H1 (cell line): Measurements from ENCODE around the gene MCC. TPM values are rescaled to one million over a fixed set of nuclear protein-coding genes. Genes with fewer than 3 reads are reported as not detected.

Experiments
- CTCF ChIA-PET: fragments of 300-600 bp; sonication (Branson Sonifier 250); formaldehyde crosslinking; loops from one replicate; lab custom pipeline; 2021; ENCODE audit not compliant: partially characterized antibody; lab: Charles Lee
- POLR2A ChIA-PET: fragments of 300-600 bp; sonication (Branson Sonifier 250); formaldehyde crosslinking; loops from one replicate; lab custom pipeline; 2021; ENCODE audit warnings: inconsistent platforms; ENCODE audit not compliant: partially characterized antibody; lab: Charles Lee
- DNase-seq, 2 experiments: peaks; one replicate each; pipeline versions ENCODE4 v3.0.0 to v3.0.0-alpha.2; 2010 to 2022; ENCODE audit warnings: low spot score in 2 of 2, low read depth in 1 of 2, mixed read lengths in 1 of 2
- FAIRE-seq: peaks from 2 replicates; lab custom pipeline; 2011; peaks lifted over from hg19 to GRCh38; lab: Jason Lieb, UNC
- H2AFZ ChIP-seq: 2 replicates; pipeline ENCODE4 v1.8.1; 2012; ENCODE audit warnings: low read length, inconsistent platforms
- H2AK5ac ChIP-seq: 2 replicates; pipeline ENCODE4 v1.6.1; 2013; ENCODE audit warnings: low read depth, low read length
- H2BK120ac ChIP-seq: replicated peaks from 2 replicates; pipeline ENCODE3; 2013; ENCODE audit warnings: low read depth, low read length, inconsistent platforms
- H2BK12ac ChIP-seq: 2 replicates; pipeline ENCODE4 v1.6.1; 2013; ENCODE audit warnings: low read depth, low read length
- H2BK15ac ChIP-seq: 2 replicates; pipeline ENCODE4 v1.6.1; 2013; ENCODE audit warnings: low read length
- H2BK20ac ChIP-seq: 2 replicates; pipeline ENCODE4 v1.6.1; 2013; ENCODE audit warnings: low read length
- H2BK5ac ChIP-seq: 2 replicates; pipeline ENCODE4 v1.6.1; 2013; ENCODE audit warnings: low read depth, low read length
- H3K14ac ChIP-seq: 2 replicates; pipeline ENCODE4 v1.6.1; 2013; ENCODE audit warnings: inconsistent platforms; ENCODE audit not compliant: insufficient read length
- H3K18ac ChIP-seq: 2 replicates; pipeline ENCODE4 v1.6.1; 2013; ENCODE audit warnings: low read length; ENCODE audit errors: extremely low read depth
- H3K23ac ChIP-seq: 2 replicates; pipeline ENCODE4 v1.6.1; 2013; ENCODE audit warnings: inconsistent platforms; ENCODE audit not compliant: insufficient read length
- H3K23me2 ChIP-seq: 2 replicates; pipeline ENCODE4 v1.6.1; 2013; ENCODE audit warnings: low read depth, low read length
- H3K27ac ChIP-seq: 2 replicates; pipeline ENCODE4 v1.6.1; 2011; ENCODE audit warnings: low read depth, low read length, inconsistent platforms
- H3K27me3 ChIP-seq, 4 experiments: replicated peaks in 1 of 4; 1 replicate in 1 of 4; 2 replicates in 3 of 4; pipeline versions ENCODE4 v1.6.1 to v1.8.1; 2011 to 2013; ENCODE audit warnings: low read length in 3 of 4, mild to moderate bottlenecking in 3 of 4, inconsistent platforms in 2 of 4, mixed read lengths in 2 of 4, moderate library complexity in 1 of 4; ENCODE audit not compliant: control insufficient read depth in 3 of 4, insufficient read depth in 3 of 4; ENCODE audit errors: extremely low read depth in 1 of 4
- H3K36me3 ChIP-seq, 4 experiments: 2 replicates each; pipeline versions ENCODE4 v1.6.1 to v1.8.1; 2011 to 2013; ENCODE audit warnings: mild to moderate bottlenecking in 4 of 4, low read length in 3 of 4, moderate library complexity in 2 of 4, control low read depth in 1 of 4, inconsistent platforms in 1 of 4; ENCODE audit not compliant: insufficient read depth in 4 of 4, control insufficient read depth in 2 of 4
- H3K4ac ChIP-seq: replicated peaks from 2 replicates; pipeline ENCODE3; 2013; ENCODE audit warnings: low read length, low read depth, mixed read lengths, inconsistent platforms; ENCODE audit not compliant: insufficient read length
- H3K4me1 ChIP-seq, 4 experiments: replicated peaks in 1 of 4; 1 replicate in 1 of 4; 2 replicates in 3 of 4; pipeline versions ENCODE4 v1.6.1 to v1.8.1; 2011 to 2013; ENCODE audit warnings: low read length in 3 of 4, inconsistent platforms in 2 of 4, mixed read lengths in 1 of 4; ENCODE audit not compliant: insufficient read depth in 4 of 4, control insufficient read depth in 3 of 4
- H3K4me2 ChIP-seq, 2 experiments: 2 replicates each; pipeline versions ENCODE4 v1.6.1 to v1.8.1; 2011 to 2013; ENCODE audit warnings: low read depth in 2 of 2, low read length in 2 of 2, control low read depth in 1 of 2, inconsistent platforms in 1 of 2, mild to moderate bottlenecking in 1 of 2; ENCODE audit not compliant: insufficient read depth in 1 of 2
- H3K4me3 ChIP-seq, 4 experiments: fragments of 200-600, 300-600 bp in 1 of 4; sonication (generic), shearing (Covaris generic), sonication (Bioruptor Twin) in 1 of 4; 2 replicates each; pipeline versions ENCODE4 v1.5.1 to v1.8.1; 2011 to 2016; ENCODE audit warnings: low read length in 4 of 4, low read depth in 3 of 4, control low read depth in 2 of 4, inconsistent platforms in 2 of 4, mild to moderate bottlenecking in 2 of 4, mixed read lengths in 1 of 4, moderate library complexity in 1 of 4; ENCODE audit not compliant: insufficient read depth in 2 of 4; ENCODE audit errors: extremely low read depth in 1 of 4
- H3K56ac ChIP-seq: replicated peaks from 2 replicates; pipeline ENCODE3; 2013; ENCODE audit warnings: low read depth, mild to moderate bottlenecking, mixed read lengths, low read length, inconsistent platforms; ENCODE audit not compliant: insufficient read length
- H3K79me1 ChIP-seq: 2 replicates; pipeline ENCODE4 v1.6.1; 2013; ENCODE audit warnings: low read depth, low read length, control low read depth
- H3K79me2 ChIP-seq, 2 experiments: 2 replicates each; pipeline versions ENCODE4 v1.6.1 to v1.8.1; 2012 to 2013; ENCODE audit warnings: low read length in 2 of 2, mild to moderate bottlenecking in 2 of 2, inconsistent platforms in 1 of 2; ENCODE audit not compliant: insufficient read depth in 2 of 2, control insufficient read depth in 1 of 2
- H3K9ac ChIP-seq, 4 experiments: replicated peaks in 1 of 4; 1 replicate in 1 of 4; 2 replicates in 3 of 4; pipeline versions ENCODE4 v1.6.1 to v1.8.1; 2011 to 2013; ENCODE audit warnings: low read depth in 3 of 4, low read length in 3 of 4, control low read depth in 2 of 4, mild to moderate bottlenecking in 2 of 4, moderate library complexity in 2 of 4, inconsistent platforms in 1 of 4; ENCODE audit errors: extremely low read depth in 1 of 4
- H3K9me3 ChIP-seq, 2 experiments: 2 replicates each; pipeline versions ENCODE4 v1.6.1 to v1.8.1; 2012 to 2013; ENCODE audit warnings: mild to moderate bottlenecking in 2 of 2, moderate library complexity in 2 of 2, control low read depth in 1 of 2, inconsistent platforms in 1 of 2, low read depth in 1 of 2, low read length in 1 of 2, mixed read lengths in 1 of 2; ENCODE audit not compliant: insufficient read depth in 2 of 2
- H4K20me1 ChIP-seq, 2 experiments: replicated peaks in 1 of 2; 2 replicates each; pipeline versions ENCODE3 to v1.8.1; 2011 to 2013; ENCODE audit warnings: inconsistent platforms in 2 of 2, low read length in 2 of 2, mild to moderate bottlenecking in 1 of 2; ENCODE audit not compliant: insufficient read depth in 2 of 2, control insufficient read depth in 1 of 2
- H4K5ac ChIP-seq: 2 replicates; pipeline ENCODE4 v1.6.1; 2013; ENCODE audit warnings: low read length, low read depth, mixed read lengths, inconsistent platforms; ENCODE audit not compliant: insufficient read length
- H4K8ac ChIP-seq: 2 replicates; pipeline ENCODE4 v1.8.0; 2013; ENCODE audit warnings: mild to moderate bottlenecking, moderate library complexity, low read length, inconsistent platforms; ENCODE audit not compliant: insufficient read depth; ENCODE audit errors: extremely low read depth
- H4K91ac ChIP-seq: replicated peaks from 2 replicates; pipeline ENCODE3; 2013; ENCODE audit warnings: low read length, mixed read lengths, inconsistent platforms; ENCODE audit not compliant: insufficient read length
- ATF2 ChIP-seq: IDR thresholded peaks from 2 replicates; pipeline ENCODE4 v1.6.1; 2012; ENCODE audit warnings: low read length, inconsistent platforms
- KDM1A ChIP-seq: fragments of 200-600, 300-600 bp; sonication (generic); IDR thresholded peaks from 2 replicates; pipeline ENCODE4 v1.7.1; 2016; ENCODE audit warnings: mild to moderate bottlenecking, low read length, borderline replicate concordance
- SIN3A ChIP-seq, 2 experiments: IDR thresholded peaks in 1 of 2; conservative IDR thresholded peaks in 1 of 2; 2 replicates each; pipeline ENCODE4 v1.6.1; 2011 to 2012; ENCODE audit warnings: low read length in 2 of 2, improper control_type of control experiment in 1 of 2, low read depth in 1 of 2, mild to moderate bottlenecking in 1 of 2
- TAF1 ChIP-seq: IDR thresholded peaks from 2 replicates; pipeline ENCODE4 v1.6.1; 2011; ENCODE audit warnings: mild to moderate bottlenecking, low read depth, low read length
- whole genome bisulfite sequencing, 2 experiments: shearing (Covaris generic) in 1 of 2; methylation state at CpG; one replicate each; pipeline versions ENCODE4 v1.1.6 to v1.1.7; 2013 to 2015; ENCODE audit warnings: low lambda C conversion rate in 2 of 2, mixed read lengths in 2 of 2, inconsistent platforms in 1 of 2, low coverage in 1 of 2, missing lambda C conversion rate in 1 of 2; ENCODE audit not compliant: insufficient replicate concordance in 2 of 2, insufficient coverage in 1 of 2, insufficient read length in 1 of 2; ENCODE audit errors: extremely low coverage in 1 of 2, missing lambda C conversion rate in 1 of 2; 5-methylcytosine and 5-hydroxymethylcytosine counted together
- polyA plus RNA-seq, 7 experiments: library from polyadenylated mRNA; depleted of rRNA in 3 of 7; stranded (reverse) in 5 of 7; unstranded in 2 of 7; fragments of >200 nt in 5 of 7; fragments of 200-250 nt in 2 of 7; gene quantifications; 1 replicate in 5 of 7; 2 replicates in 1 of 7; 4 replicates in 1 of 7; pipeline versions ENCODE4 v1.2.1 to v1.2.3, GENCODE V29; 2011 to 2013; ENCODE audit warnings: missing spikeins in 2 of 7, mixed read lengths in 2 of 7
- total RNA-seq: library from RNA; stranded (reverse); fragmentation: NEBNext Ultra II Directional; extraction: Animal tissue kit (Norgen Biotek cat#: 25700); gene quantifications from 2 replicates; pipeline ENCODE4 v1.2.1, GENCODE V29; 2021

Gene MCC
- total and polyA plus RNA-seq, 2 of the 8 experiments (the other 6 are each of a cell fraction or from before 2014, with no cell fraction given), result 2.6 to 18.3 TPM

DNA sequence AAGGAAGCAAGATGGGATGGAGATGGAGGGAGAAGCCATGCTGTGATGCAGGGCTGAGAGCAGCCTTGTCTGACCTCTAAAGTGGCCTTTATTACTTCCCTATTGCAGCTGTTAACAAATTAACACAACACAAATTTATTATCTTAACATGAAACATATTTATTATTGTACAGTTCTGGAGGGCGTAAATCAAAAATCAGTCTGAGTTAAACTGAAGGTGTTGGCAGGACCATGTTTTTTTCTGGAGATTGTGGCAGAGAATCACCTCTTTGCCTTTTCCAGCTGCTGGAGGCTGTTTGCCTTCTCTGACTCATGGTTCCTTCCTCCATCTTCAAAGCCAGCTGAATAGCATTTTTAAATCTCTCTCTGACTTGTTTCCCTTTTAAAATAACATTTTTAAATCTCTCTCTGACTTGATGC, 7.2 kb upstream of the MCC start:
- no peak overlapping the region for H3K4me3 ChIP-seq
- no peaks in the 10 kb centered on the region for H3K27me3 ChIP-seq
- no peak overlapping the region for H2BK5ac ChIP-seq
- ChIA-PET CTCF (interaction anchor here (1.1 to 2.1 kb wide), 2 partner anchors 110 to 116 kb away, joined by 3 to 8 read pairs; no protein-coding TSS in a partner anchor), POLR2A (no interaction called here)
- H3K56ac ChIP-seq, result no peak overlapping the region
- H3K27ac ChIP-seq, result no peak overlapping the region
- H2BK20ac ChIP-seq, result no peak overlapping the region
- FAIRE-seq (no peak), DNase-seq (no peak)
- no peaks in the 10 kb centered on the region for H3K23me2 ChIP-seq
- H3K18ac ChIP-seq, result no peak overlapping the region
- no peak overlapping the region for H2BK12ac ChIP-seq
- no peak overlapping the region for H2AFZ ChIP-seq
- H3K79me2 ChIP-seq, result no peaks in the 10 kb centered on the region
- H3K23ac ChIP-seq, result no peak overlapping the region
- H3K4ac ChIP-seq, result no peak overlapping the region
- no peak overlapping the region for H2BK120ac ChIP-seq
- H4K20me1 ChIP-seq, result no peaks in the 10 kb centered on the region
- no peak overlapping the region for H4K8ac ChIP-seq
- no peak overlapping the region for H3K4me2 ChIP-seq
- 76% methylated on average over 1 of the region's 1 CpG; no CpG with 5 or more reads in 1 of the 2 experiments for WGBS, 2 experiments
- no peak overlapping the region for H3K9ac ChIP-seq
- peaks cover 10 to 13% of the 10 kb centered on the region in 2 experiments for H3K9me3 ChIP-seq
- no peaks in the 10 kb centered on the region for H3K36me3 ChIP-seq
- H4K5ac ChIP-seq, result no peak overlapping the region
- H3K14ac ChIP-seq, result no peak overlapping the region
- H2AK5ac ChIP-seq, result no peak overlapping the region
- TF ChIP-seq SIN3A (conservative IDR thresholded peaks at IDR 0.05 in 1 of 2, IDR thresholded peaks at IDR 0.05 in 1 of 2; ENCODE audit: low read depth in 1 of 2, low read length in 2 of 2) (no peak), ATF2 (no peak), KDM1A (no peak), TAF1 (no peak)
- H3K79me1 ChIP-seq, result no peaks in the 10 kb centered on the region
- H4K91ac ChIP-seq, result no peak overlapping the region
- H2BK15ac ChIP-seq, result no peak overlapping the region
- no peaks in the 10 kb centered on the region for H3K4me1 ChIP-seq
